Transverse colon (tissue), 3 donors: ENCODE results near the gene DPYD.

ENCODE experiments used
- EP300 ChIP-seq: sonication (generic); formaldehyde crosslinking; IDR thresholded peaks from one replicate; pipeline ENCODE4 v1.6.1; 2017; ENCODE audit warnings: antibody characterized with exemption, low read depth
- TF ChIP-seq, protein P1 (sequence below), 5 experiments: fragments of 200-600 bp in 3 of 5; fragments of 450-650 bp in 2 of 5; sonication (generic) in 3 of 5; IDR thresholded peaks; 1 replicate in 2 of 5; 2 replicates in 3 of 5; pipeline ENCODE4 v1.5.1; 2016 to 2017; ENCODE audit warnings: antibody characterized with exemption in 5 of 5, inconsistent platforms in 3 of 5, mild to moderate bottlenecking in 2 of 5, moderate library complexity in 1 of 5

DNA sequence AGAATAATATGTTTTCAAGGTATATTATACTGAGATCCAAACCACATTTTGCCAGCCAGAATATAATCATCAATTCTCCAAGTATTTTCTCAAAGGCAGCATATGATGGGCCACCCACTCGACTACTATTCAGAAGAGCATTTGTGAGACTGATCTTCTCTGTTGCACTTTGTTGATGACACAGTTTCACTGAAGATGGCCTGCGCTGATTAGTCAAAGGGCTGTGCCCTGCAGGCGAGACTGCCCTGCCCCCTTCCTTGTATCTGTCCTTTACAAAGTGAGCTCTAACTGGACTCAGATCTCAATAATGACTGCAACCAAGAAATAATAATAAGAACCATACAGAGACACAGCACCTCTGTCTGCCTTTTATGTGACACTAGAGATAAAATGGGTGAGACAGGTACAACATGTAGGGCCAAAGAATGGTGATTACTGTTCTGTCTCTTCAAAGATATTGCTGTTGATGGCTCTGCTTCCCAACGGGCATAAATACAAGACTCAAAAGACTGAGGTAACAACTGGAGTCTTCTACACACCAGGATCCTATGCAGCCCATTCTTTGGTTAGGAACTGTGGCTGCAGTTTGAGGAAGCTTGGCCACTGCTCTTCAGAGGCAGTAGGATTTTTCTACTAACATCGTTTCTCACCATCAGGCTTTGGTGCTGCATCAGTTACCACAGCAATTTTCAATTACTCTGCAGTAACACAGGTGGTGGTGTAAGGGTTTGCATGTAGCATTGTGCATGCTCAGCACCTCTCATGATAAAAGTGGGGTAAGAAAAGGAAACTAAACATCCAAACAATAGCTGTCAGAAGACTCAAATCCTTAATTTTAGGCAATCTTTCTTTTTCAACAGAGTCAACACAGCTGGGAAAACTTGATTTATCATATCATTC lies 718.1 kb downstream of the DPYD start:
- TF ChIP-seq EP300: no peak
- TF ChIP-seq, protein P1, sequence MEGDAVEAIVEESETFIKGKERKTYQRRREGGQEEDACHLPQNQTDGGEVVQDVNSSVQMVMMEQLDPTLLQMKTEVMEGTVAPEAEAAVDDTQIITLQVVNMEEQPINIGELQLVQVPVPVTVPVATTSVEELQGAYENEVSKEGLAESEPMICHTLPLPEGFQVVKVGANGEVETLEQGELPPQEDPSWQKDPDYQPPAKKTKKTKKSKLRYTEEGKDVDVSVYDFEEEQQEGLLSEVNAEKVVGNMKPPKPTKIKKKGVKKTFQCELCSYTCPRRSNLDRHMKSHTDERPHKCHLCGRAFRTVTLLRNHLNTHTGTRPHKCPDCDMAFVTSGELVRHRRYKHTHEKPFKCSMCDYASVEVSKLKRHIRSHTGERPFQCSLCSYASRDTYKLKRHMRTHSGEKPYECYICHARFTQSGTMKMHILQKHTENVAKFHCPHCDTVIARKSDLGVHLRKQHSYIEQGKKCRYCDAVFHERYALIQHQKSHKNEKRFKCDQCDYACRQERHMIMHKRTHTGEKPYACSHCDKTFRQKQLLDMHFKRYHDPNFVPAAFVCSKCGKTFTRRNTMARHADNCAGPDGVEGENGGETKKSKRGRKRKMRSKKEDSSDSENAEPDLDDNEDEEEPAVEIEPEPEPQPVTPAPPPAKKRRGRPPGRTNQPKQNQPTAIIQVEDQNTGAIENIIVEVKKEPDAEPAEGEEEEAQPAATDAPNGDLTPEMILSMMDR (IDR thresholded peaks at IDR 0.05): no peak
